Panc1 (cell line): ENCODE results near the gene HSFX3. TPM values are rescaled to one million over a fixed set of nuclear protein-coding genes. Genes with fewer than 3 reads are reported as not detected.
"Not testable (repeated sequence)": the region's sequence is repeated elsewhere in the genome, so short reads cannot be mapped to it uniquely, and the experiment has no call there.

Experiments used
- ATAC-seq: fragments of 200-7000 bp; cut with Tn5 transposase; 2 replicates; pipeline ENCODE4 v1.9.1; 2020; ENCODE audit warnings: mild to moderate bottlenecking, moderate library complexity
- BruUV-seq: library from RNA; stranded (reverse); fragments of 400-500 nt; replicated peaks from 2 replicates; lab custom pipeline; 2021; lab: Mats Ljungman, UMichigan
- CTCF ChIA-PET: fragments of 300-600 bp; sonication (Branson Sonifier 250); formaldehyde crosslinking; loops from one replicate; lab custom pipeline; 2022; ENCODE audit warnings: antibody characterized with exemption; lab: Charles Lee
- POLR2A ChIA-PET: fragments of 300-600 bp; sonication (Branson Sonifier 250); formaldehyde crosslinking; loops from one replicate; lab custom pipeline; 2022; ENCODE audit warnings: antibody characterized with exemption; lab: Charles Lee
- DNase-seq: peaks from one replicate; pipeline ENCODE4 v3.0.0-alpha.2; 2010; ENCODE audit warnings: low read depth, low spot score
- H3K27ac ChIP-seq: 2 replicates; pipeline ENCODE4 v1.5.1; 2011; ENCODE audit warnings: mild to moderate bottlenecking, low read length, inconsistent platforms
- H3K27me3 ChIP-seq: fragments of 200-500 bp; sonication (Bioruptor generic); 2 replicates; pipeline ENCODE4 v1.6.0; 2014; ENCODE audit warnings: low read length, inconsistent platforms; ENCODE audit not compliant: control insufficient read depth, insufficient read depth
- H3K36me3 ChIP-seq: fragments of 200-500 bp; sonication (Bioruptor generic); 2 replicates; pipeline ENCODE4 v1.5.1; 2014; ENCODE audit warnings: inconsistent platforms, mild to moderate bottlenecking, low read length, moderate library complexity; ENCODE audit not compliant: control insufficient read depth, insufficient read depth
- H3K4me1 ChIP-seq: 2 replicates; pipeline ENCODE4 v1.5.1; 2011; ENCODE audit warnings: inconsistent platforms, mild to moderate bottlenecking, low read length, moderate library complexity; ENCODE audit not compliant: control insufficient read depth, insufficient read depth
- H3K4me3 ChIP-seq, 2 experiments: 2 replicates each; pipeline ENCODE4 v1.5.1; 2011 to 2012; ENCODE audit warnings: low read depth in 2 of 2, low read length in 2 of 2, mild to moderate bottlenecking in 2 of 2, inconsistent platforms in 1 of 2, moderate library complexity in 1 of 2
- H3K9me3 ChIP-seq: fragments of 200-500 bp; sonication (Bioruptor generic); 2 replicates; pipeline ENCODE4 v1.5.1; 2014; ENCODE audit warnings: low read depth, mild to moderate bottlenecking, inconsistent platforms, low read length, moderate library complexity; ENCODE audit not compliant: control insufficient read depth, insufficient read depth
- POLR2AphosphoS5 ChIP-seq: IDR thresholded peaks from 2 replicates; pipeline ENCODE4 v1.6.1; 2012; ENCODE audit warnings: mild to moderate bottlenecking, low read depth, low read length, moderate library complexity
- SIN3A ChIP-seq: IDR thresholded peaks from 2 replicates; pipeline ENCODE4 v1.6.1; 2012; ENCODE audit warnings: low read depth, mild to moderate bottlenecking, low read length, moderate library complexity, borderline replicate concordance; ENCODE audit not compliant: insufficient read depth
- TCF7L2 ChIP-seq: IDR thresholded peaks from 2 replicates; pipeline ENCODE4 v1.6.1; 2011; ENCODE audit warnings: mild to moderate bottlenecking, low read depth, low read length, inconsistent platforms
- in situ Hi-C: cut with HindIII; loops from 2 replicates; pipeline ENCODE4 v1.10.0; 2016; ENCODE audit warnings: low sequenced_read_pairs, low pct_unique_long_range_greater_than_20kb
- intact Hi-C: fragments of 100-400 bp; cut with micrococcal nuclease; formaldehyde crosslinking; loops from one replicate; pipeline ENCODE4 v1.10.0; 2022; ENCODE audit not compliant: unreplicated experiment
- total RNA-seq: library from RNA; stranded (reverse); gene quantifications from one replicate; pipeline ENCODE4 v1.2.1, GENCODE V29; 2021; ENCODE audit not compliant: unreplicated experiment
- TF ChIP-seq, protein P1 (sequence below): fragments of 450-650 bp; IDR thresholded peaks from 2 replicates; pipeline ENCODE4 v1.5.1; 2017; ENCODE audit warnings: mild to moderate bottlenecking
- TF ChIP-seq, protein P2 (sequence below), 2 experiments: IDR thresholded peaks; 2 replicates each; pipeline ENCODE4 v1.6.1; 2011 to 2012; ENCODE audit warnings: low read depth in 2 of 2, control low read depth in 1 of 2, low read length in 1 of 2, mild to moderate bottlenecking in 1 of 2, moderate library complexity in 1 of 2; ENCODE audit not compliant: insufficient read depth in 1 of 2

HSFX3 gene
- total RNA-seq, 1 experiment from 2014 or later: not detected

DNA sequence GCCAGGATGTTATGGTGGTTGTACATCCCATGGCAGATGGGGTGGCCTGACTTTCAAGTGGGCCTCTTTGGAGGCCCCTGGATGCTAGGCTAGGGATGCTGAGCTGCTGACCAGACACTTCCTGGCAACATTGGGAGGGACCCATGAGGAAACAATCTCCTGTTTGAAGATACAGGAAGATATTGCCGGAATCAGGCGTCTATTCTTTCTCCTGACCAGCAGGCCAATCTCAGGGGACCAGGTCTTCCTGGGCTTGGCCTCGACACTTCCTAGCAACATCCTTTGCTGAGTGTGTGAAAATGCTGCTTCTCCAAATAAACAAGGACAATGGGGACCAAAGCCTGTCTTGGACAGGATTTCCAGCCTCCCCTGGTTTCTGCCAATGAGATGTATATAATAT lies 1.9 kb downstream of the HSFX3 start:
- H3K27ac ChIP-seq, POLR2A ChIA-PET, intact Hi-C loops, DNase-seq, in situ Hi-C loops, CTCF ChIA-PET, H3K36me3 ChIP-seq, ATAC-seq, H3K27me3 ChIP-seq, H3K4me3 ChIP-seq, H3K9me3 ChIP-seq, H3K4me1 ChIP-seq, BruUV-seq: not testable (repeated sequence)

DNA sequence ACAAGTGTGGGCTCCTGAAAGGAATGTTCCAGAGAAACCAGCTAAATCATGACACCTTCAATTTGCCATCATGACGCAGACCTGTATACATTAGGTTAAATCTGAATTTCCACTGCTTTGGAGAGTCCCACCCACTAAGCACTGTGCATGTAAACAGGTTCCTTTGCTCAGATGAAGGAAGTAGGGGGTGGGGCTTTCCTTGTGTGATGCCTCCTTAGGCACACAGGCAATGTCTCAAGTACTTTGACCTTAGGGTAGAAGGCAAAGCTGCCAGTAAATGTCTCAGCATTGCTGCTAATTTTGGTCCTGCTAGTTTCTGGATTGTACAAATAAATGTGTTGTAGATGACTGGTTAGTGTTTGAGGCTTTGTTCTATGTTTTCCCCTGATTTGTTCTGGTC lies 2.8 kb downstream of the HSFX3 start:
- ATAC-seq, CTCF ChIA-PET, DNase-seq: not testable (repeated sequence)

DNA sequence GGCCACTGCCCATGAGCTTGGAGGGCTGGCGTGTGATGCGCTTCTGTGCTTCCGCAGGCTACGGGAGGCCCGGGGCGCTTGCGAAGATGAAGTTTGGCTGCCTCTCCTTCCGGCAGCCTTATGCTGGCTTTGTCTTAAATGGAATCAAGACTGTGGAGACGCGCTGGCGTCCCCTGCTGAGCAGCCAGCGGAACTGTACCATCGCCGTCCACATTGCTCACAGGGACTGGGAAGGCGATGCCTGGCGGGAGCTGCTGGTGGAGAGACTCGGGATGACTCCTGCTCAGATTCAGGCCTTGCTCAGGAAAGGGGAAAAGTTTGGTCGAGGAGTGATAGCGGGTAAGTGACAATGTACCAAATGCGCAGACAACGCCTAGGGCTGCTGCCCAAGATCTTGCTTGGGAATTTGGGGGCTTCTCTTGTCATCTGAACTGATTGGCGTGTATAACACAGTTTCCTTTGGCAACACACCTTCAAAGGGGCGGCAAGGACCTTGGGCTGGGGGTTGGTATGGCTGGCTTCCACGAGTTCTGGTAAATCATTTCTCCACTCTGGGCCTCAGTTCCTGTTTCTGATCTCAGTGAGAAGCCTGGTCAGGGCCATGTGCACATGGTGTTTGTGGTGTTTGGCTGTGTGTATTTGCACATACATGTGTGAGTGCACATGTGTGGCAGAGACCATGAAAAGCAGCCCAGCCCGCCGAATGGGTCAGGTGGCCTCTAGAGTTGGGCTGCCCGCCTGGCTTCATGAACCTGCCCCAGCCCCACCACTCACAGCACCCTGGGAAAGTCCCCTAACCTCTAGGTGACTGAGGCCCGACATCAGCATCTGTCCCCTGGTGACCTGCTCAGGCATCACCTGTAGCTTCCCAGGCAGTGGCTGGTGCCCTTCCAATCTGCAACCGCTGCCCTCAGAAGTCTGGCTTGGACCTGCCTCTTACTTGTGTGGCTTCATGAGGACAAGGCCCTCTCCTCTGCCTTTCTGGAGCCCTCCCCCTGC lies 3.9 kb downstream of the HSFX3 start:
- CTCF ChIA-PET, H3K27me3 ChIP-seq, POLR2A ChIA-PET, intact Hi-C loops, DNase-seq, in situ Hi-C loops, H3K36me3 ChIP-seq, BruUV-seq, H3K9me3 ChIP-seq, H3K4me3 ChIP-seq, H3K27ac ChIP-seq, H3K4me1 ChIP-seq, ATAC-seq: not testable (repeated sequence)

More for the DNA sequence above, 2.8 kb downstream of the HSFX3 start:
- in situ Hi-C loops, H3K27me3 ChIP-seq, H3K4me1 ChIP-seq, intact Hi-C loops, H3K4me3 ChIP-seq, BruUV-seq, POLR2A ChIA-PET, H3K9me3 ChIP-seq, H3K36me3 ChIP-seq, H3K27ac ChIP-seq: not testable (repeated sequence)

DNA sequence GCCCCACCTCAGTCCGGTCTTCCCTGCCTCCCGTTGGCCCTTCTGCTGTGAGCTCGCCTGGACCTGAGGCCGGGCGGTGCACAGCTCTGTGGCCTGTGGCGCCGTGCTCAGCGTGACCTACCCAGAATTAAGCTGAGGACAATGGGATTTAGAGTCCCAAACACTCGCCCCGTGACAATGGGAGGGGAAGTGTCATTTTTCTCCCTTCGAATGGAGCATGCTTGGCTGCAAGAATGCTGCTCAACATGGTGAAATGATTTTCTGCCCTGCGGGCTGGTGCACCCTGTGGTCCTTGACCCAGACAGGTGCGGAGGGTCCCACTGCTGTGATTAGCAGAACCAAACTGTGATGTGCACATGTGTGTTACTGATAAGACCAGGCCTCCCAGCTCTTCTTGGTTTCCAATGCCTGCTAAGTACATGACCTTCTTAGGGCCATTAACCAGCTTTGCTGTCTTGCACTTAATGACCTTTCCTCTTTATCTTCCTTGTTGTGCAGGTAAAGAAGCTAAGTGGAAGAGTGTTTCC lies 8.1 kb downstream of the HSFX3 start:
- intact Hi-C loops (no loop called here), in situ Hi-C loops (no loop called here)
- H3K4me1 ChIP-seq: peaks cover 5% of the 10 kb centered on the region
- ATAC-seq (no peak), DNase-seq (no peak)
- no peaks in the 10 kb centered on the region for H3K36me3 ChIP-seq
- BruUV-seq: no TSS peak
- ChIA-PET POLR2A (no interaction called here), CTCF (no interaction called here)
- H3K9me3 ChIP-seq: no peaks in the 10 kb centered on the region
- no peaks in the 10 kb centered on the region for H3K27me3 ChIP-seq
- peak overlapping the region; percentile 94 for H3K27ac ChIP-seq
- peak overlapping the region; percentile 90 to 97 for H3K4me3 ChIP-seq
- TF ChIP-seq SIN3A: no peak
- TF ChIP-seq, protein P1, sequence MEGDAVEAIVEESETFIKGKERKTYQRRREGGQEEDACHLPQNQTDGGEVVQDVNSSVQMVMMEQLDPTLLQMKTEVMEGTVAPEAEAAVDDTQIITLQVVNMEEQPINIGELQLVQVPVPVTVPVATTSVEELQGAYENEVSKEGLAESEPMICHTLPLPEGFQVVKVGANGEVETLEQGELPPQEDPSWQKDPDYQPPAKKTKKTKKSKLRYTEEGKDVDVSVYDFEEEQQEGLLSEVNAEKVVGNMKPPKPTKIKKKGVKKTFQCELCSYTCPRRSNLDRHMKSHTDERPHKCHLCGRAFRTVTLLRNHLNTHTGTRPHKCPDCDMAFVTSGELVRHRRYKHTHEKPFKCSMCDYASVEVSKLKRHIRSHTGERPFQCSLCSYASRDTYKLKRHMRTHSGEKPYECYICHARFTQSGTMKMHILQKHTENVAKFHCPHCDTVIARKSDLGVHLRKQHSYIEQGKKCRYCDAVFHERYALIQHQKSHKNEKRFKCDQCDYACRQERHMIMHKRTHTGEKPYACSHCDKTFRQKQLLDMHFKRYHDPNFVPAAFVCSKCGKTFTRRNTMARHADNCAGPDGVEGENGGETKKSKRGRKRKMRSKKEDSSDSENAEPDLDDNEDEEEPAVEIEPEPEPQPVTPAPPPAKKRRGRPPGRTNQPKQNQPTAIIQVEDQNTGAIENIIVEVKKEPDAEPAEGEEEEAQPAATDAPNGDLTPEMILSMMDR: no peak
- TF ChIP-seq TCF7L2: no peak
- TF ChIP-seq POLR2AphosphoS5: no peak
- TF ChIP-seq, protein P2, sequence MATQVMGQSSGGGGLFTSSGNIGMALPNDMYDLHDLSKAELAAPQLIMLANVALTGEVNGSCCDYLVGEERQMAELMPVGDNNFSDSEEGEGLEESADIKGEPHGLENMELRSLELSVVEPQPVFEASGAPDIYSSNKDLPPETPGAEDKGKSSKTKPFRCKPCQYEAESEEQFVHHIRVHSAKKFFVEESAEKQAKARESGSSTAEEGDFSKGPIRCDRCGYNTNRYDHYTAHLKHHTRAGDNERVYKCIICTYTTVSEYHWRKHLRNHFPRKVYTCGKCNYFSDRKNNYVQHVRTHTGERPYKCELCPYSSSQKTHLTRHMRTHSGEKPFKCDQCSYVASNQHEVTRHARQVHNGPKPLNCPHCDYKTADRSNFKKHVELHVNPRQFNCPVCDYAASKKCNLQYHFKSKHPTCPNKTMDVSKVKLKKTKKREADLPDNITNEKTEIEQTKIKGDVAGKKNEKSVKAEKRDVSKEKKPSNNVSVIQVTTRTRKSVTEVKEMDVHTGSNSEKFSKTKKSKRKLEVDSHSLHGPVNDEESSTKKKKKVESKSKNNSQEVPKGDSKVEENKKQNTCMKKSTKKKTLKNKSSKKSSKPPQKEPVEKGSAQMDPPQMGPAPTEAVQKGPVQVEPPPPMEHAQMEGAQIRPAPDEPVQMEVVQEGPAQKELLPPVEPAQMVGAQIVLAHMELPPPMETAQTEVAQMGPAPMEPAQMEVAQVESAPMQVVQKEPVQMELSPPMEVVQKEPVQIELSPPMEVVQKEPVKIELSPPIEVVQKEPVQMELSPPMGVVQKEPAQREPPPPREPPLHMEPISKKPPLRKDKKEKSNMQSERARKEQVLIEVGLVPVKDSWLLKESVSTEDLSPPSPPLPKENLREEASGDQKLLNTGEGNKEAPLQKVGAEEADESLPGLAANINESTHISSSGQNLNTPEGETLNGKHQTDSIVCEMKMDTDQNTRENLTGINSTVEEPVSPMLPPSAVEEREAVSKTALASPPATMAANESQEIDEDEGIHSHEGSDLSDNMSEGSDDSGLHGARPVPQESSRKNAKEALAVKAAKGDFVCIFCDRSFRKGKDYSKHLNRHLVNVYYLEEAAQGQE (IDR thresholded peaks at IDR 0.05; ENCODE audit: insufficient read depth in 1 of 2, low read depth in 2 of 2, low read length in 1 of 2): no peak
